ENCODE results near the gene ADK. TPM values are rescaled to one million over a fixed set of nuclear protein-coding genes. Genes with fewer than 3 reads are reported as not detected.
"Not testable (repeated sequence)": the region's sequence is repeated elsewhere in the genome, so short reads cannot be mapped to it uniquely, and the experiment has no call there.

ADK gene
- total RNA-seq, 1 experiment from 2014 or later = 66.6 TPM

DNA sequence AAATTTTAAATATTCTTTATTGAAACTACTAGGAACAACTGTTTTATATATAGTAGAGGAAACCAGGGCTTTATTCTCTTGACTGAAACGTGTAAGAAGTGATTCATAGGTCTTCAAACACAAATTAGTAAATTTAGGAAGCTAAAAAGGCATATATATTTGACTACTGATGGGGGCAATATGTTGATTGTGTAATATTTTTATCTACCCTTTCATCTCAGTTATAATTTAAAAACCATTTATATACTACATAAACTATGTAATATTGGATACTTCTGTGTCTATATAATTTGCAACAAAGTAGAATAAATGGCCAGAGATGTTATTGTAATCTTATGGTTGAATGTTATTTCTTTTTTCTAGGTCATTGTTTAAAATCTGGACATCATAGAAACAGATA, 406.1 kb downstream of the ADK start:
- H3K27ac Mint-ChIP-seq (ENCODE audit: unreplicated experiment) = no peak overlapping the region
- DNase-seq = no peak
- no peaks in the 10 kb centered on the region for H3K9me3 Mint-ChIP-seq (ENCODE audit: low read depth, unreplicated experiment)
- H3K4me3 Mint-ChIP-seq (ENCODE audit: low read depth, unreplicated experiment) = no peak overlapping the region
- BruUV-seq (replicated peaks) = no TSS peak
- no peaks in the 10 kb centered on the region for H3K36me3 Mint-ChIP-seq (ENCODE audit: insufficient read depth, unreplicated experiment)
- CTCF ChIA-PET = no interaction called here
- intact Hi-C loops (cut with micrococcal nuclease; ENCODE audit: unreplicated experiment) = no loop called here
- H3K27me3 Mint-ChIP-seq (ENCODE audit: unreplicated experiment) = no peaks in the 10 kb centered on the region
- TF ChIP-seq, protein P1, sequence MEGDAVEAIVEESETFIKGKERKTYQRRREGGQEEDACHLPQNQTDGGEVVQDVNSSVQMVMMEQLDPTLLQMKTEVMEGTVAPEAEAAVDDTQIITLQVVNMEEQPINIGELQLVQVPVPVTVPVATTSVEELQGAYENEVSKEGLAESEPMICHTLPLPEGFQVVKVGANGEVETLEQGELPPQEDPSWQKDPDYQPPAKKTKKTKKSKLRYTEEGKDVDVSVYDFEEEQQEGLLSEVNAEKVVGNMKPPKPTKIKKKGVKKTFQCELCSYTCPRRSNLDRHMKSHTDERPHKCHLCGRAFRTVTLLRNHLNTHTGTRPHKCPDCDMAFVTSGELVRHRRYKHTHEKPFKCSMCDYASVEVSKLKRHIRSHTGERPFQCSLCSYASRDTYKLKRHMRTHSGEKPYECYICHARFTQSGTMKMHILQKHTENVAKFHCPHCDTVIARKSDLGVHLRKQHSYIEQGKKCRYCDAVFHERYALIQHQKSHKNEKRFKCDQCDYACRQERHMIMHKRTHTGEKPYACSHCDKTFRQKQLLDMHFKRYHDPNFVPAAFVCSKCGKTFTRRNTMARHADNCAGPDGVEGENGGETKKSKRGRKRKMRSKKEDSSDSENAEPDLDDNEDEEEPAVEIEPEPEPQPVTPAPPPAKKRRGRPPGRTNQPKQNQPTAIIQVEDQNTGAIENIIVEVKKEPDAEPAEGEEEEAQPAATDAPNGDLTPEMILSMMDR (IDR thresholded peaks at IDR 0.05; ENCODE audit: unreplicated experiment) = no peak
- peaks cover 9% of the 10 kb centered on the region for H3K4me1 Mint-ChIP-seq (ENCODE audit: low read depth, unreplicated experiment)

DNA sequence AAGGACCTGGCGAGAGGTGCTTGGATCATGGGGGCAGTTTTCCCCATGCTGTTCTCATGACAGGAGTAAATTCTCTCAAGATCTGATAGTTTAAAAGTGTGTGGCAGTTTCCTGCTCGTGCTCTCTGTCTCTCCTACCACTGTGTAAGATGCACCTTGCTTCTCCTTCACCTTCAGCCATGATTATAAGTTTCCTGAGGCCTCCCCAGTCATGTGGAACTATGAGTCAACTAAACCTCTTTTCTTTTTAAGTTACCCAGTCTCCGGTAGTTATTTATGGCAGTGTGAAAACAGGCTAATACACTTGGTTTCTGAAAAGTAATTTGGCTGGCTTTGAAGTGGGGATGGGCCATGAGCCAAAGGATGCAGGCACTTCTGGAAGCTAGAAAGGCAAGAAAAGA, 407.4 kb downstream of the ADK start:
- intact Hi-C loops (cut with micrococcal nuclease; ENCODE audit: unreplicated experiment) = no loop called here
- CTCF ChIA-PET = no interaction called here
- H3K4me1 Mint-ChIP-seq (ENCODE audit: low read depth, unreplicated experiment) = peaks cover 9% of the 10 kb centered on the region
- no peaks in the 10 kb centered on the region for H3K9me3 Mint-ChIP-seq (ENCODE audit: low read depth, unreplicated experiment)
- H3K4me3 Mint-ChIP-seq (ENCODE audit: low read depth, unreplicated experiment) = no peak overlapping the region
- no peaks in the 10 kb centered on the region for H3K36me3 Mint-ChIP-seq (ENCODE audit: insufficient read depth, unreplicated experiment)
- TF ChIP-seq, protein P1 (IDR thresholded peaks at IDR 0.05; ENCODE audit: unreplicated experiment) = no peak
- no peak for DNase-seq
- no peak overlapping the region for H3K27ac Mint-ChIP-seq (ENCODE audit: unreplicated experiment)
- H3K27me3 Mint-ChIP-seq (ENCODE audit: unreplicated experiment) = no peaks in the 10 kb centered on the region
- no TSS peak for BruUV-seq (replicated peaks)

DNA sequence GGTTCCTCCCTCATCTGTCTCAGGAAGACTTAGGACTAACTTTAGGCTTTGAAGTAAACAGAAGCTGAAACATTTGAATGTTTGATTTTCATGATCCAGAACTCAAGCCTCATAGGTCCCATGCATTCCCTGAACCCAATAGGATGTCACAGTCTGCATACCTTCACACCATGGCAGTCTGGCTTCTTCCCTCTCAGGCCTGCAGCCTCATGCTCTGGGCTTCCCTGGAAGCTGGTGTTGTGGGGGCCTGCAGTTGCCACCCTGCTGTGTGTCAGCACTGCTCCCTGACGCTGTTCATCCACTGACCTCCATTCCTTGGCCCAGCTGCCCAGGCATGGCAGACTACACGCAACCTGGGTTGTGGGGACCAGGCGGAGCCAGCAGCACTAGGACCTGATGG, 407.9 kb downstream of the ADK start:
- CTCF ChIA-PET = no interaction called here
- BruUV-seq (replicated peaks) = no TSS peak
- no peaks in the 10 kb centered on the region for H3K36me3 Mint-ChIP-seq (ENCODE audit: insufficient read depth, unreplicated experiment)
- H3K4me1 Mint-ChIP-seq (ENCODE audit: low read depth, unreplicated experiment) = peaks cover 9% of the 10 kb centered on the region
- H3K27me3 Mint-ChIP-seq (ENCODE audit: unreplicated experiment) = no peaks in the 10 kb centered on the region
- DNase-seq = no peak
- no peak overlapping the region for H3K4me3 Mint-ChIP-seq (ENCODE audit: low read depth, unreplicated experiment)
- no peaks in the 10 kb centered on the region for H3K9me3 Mint-ChIP-seq (ENCODE audit: low read depth, unreplicated experiment)
- intact Hi-C loops (cut with micrococcal nuclease; ENCODE audit: unreplicated experiment) = no loop called here
- TF ChIP-seq, protein P1 (IDR thresholded peaks at IDR 0.05; ENCODE audit: unreplicated experiment) = no peak
- no peak overlapping the region for H3K27ac Mint-ChIP-seq (ENCODE audit: unreplicated experiment)

DNA sequence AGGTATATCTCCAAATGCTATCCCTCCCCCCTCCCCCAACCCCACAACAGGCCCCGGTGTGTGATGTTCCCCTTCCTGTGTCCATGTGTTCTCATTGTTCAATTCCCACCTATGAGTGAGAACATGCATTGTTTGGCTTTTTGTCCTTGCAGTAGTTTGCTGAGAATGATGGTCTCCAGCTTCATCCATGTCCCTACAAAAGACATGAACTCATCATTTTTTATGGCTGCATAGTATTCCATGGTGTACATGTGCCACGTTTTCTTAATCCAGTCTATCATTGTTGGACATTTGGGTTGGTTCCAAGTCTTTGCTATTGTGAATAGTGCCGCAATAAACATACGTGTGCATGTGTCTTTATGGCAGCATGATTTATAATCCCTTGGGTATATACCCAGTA, 417.9 kb downstream of the ADK start:
- CTCF ChIA-PET; H3K27ac Mint-ChIP-seq (ENCODE audit: unreplicated experiment); H3K27me3 Mint-ChIP-seq (ENCODE audit: unreplicated experiment); DNase-seq; intact Hi-C loops (cut with micrococcal nuclease; ENCODE audit: unreplicated experiment); H3K36me3 Mint-ChIP-seq (ENCODE audit: insufficient read depth, unreplicated experiment); H3K4me3 Mint-ChIP-seq (ENCODE audit: low read depth, unreplicated experiment); H3K4me1 Mint-ChIP-seq (ENCODE audit: low read depth, unreplicated experiment); H3K9me3 Mint-ChIP-seq (ENCODE audit: low read depth, unreplicated experiment); BruUV-seq (replicated peaks): not testable (repeated sequence)

- H3K27ac Mint-ChIP-seq (ENCODE audit: unreplicated experiment); H3K4me3 Mint-ChIP-seq (ENCODE audit: low read depth, unreplicated experiment); BruUV-seq (replicated peaks); H3K27me3 Mint-ChIP-seq (ENCODE audit: unreplicated experiment); CTCF ChIA-PET; intact Hi-C loops (cut with micrococcal nuclease; ENCODE audit: unreplicated experiment); H3K4me1 Mint-ChIP-seq (ENCODE audit: low read depth, unreplicated experiment); H3K36me3 Mint-ChIP-seq (ENCODE audit: insufficient read depth, unreplicated experiment); DNase-seq; H3K9me3 Mint-ChIP-seq (ENCODE audit: low read depth, unreplicated experiment): not testable (repeated sequence)
Measured at GRCh38 chr10:74573497-74573896, 422.5 kb downstream of the ADK start.
